Stimulated activated naive B cell treated with anti-CD40 and anti-IgM and Interleukin-4, amounts not matched to agents 10 μg/mL and 1 μg/mL and 100 μg/mL, for 72 hours (primary cell): Measurements from ENCODE around the gene CAPSL.
A peak's percentile ranks its signal among the peaks of the same experiment; 100 is the strongest.
"Not testable (repeated sequence)": the region's sequence is repeated elsewhere in the genome, so short reads cannot be mapped to it uniquely, and the experiment has no call there.

ENCODE experiments used
- ATAC-seq, 2 donors: fragments of 150-1000 bp; cut with Tn5 transposase; replicated peaks; 2 replicates each; pipeline ENCODE4 v1.10.0; 2021; ENCODE audit warnings: moderate library complexity in 1 of 2
- DNase-seq: peaks from one replicate; pipeline ENCODE4 v3.0.0; 2021
- H3K27ac Mint-ChIP-seq: one replicate; pipeline ENCODE4 v1.8.0; 2022; ENCODE audit warnings: mild to moderate bottlenecking, mixed read lengths
- H3K27me3 Mint-ChIP-seq, 2 donors: one replicate each; pipeline ENCODE4 v1.8.0; 2022; ENCODE audit warnings: mixed read lengths in 2 of 2
- H3K36me3 Mint-ChIP-seq, 2 donors: one replicate each; pipeline ENCODE4 v1.8.0; 2022; ENCODE audit warnings: mixed read lengths in 2 of 2, mild to moderate bottlenecking in 1 of 2
- H3K4me1 Mint-ChIP-seq, 2 donors: one replicate each; pipeline ENCODE4 v1.8.0; 2022; ENCODE audit warnings: mixed read lengths in 2 of 2, mild to moderate bottlenecking in 1 of 2
- H3K4me3 Mint-ChIP-seq, 2 donors: one replicate each; pipeline ENCODE4 v1.8.0; 2022; ENCODE audit warnings: mild to moderate bottlenecking in 2 of 2, mixed read lengths in 2 of 2, moderate library complexity in 1 of 2
- H3K9me3 Mint-ChIP-seq, 2 donors: one replicate each; pipeline ENCODE4 v1.8.0; 2022; ENCODE audit warnings: mixed read lengths in 2 of 2, mild to moderate bottlenecking in 1 of 2

The CAPSL gene

GRCh38 chr5:35898952-35899660 lies 39.3 kb downstream of the CAPSL start:
- Mint-ChIP-seq H3K4me1 (peaks cover 6 to 49% of the 10 kb centered on the region in 2 donors), H3K27ac (no peak overlapping the region), H3K36me3 (no peaks in the 10 kb centered on the region), H3K9me3 (no peaks in the 10 kb centered on the region), H3K4me3 (no peak overlapping the region), H3K27me3 (no peaks in the 10 kb centered on the region)
- DNase-seq (no peak), ATAC-seq (no peak)

- H3K36me3 Mint-ChIP-seq: no peaks in the 10 kb centered on the region
- H3K9me3 Mint-ChIP-seq: peaks cover 0 to 1% of the 10 kb centered on the region in 2 donors
- H3K27ac Mint-ChIP-seq: no peak overlapping the region
- H3K4me3 Mint-ChIP-seq: no peak overlapping the region
- no peak for DNase-seq
- H3K27me3 Mint-ChIP-seq: no peaks in the 10 kb centered on the region
- H3K4me1 Mint-ChIP-seq: peaks cover 0 to 5% of the 10 kb centered on the region in 2 donors
- ATAC-seq: peak in 1 of 2 donors; percentile 45
These were observed 44.3 kb downstream of the CAPSL start for GRCh38 chr5:35894131-35894530.

GRCh38 chr5:35892799-35893198 lies 45.6 kb downstream of the CAPSL start:
- H3K9me3 Mint-ChIP-seq, H3K4me1 Mint-ChIP-seq, H3K36me3 Mint-ChIP-seq, H3K4me3 Mint-ChIP-seq, H3K27ac Mint-ChIP-seq, H3K27me3 Mint-ChIP-seq, ATAC-seq, DNase-seq: not testable (repeated sequence)

- ATAC-seq: no peak
- H3K4me1 Mint-ChIP-seq: no peaks in the 10 kb centered on the region
- peaks cover 0 to 1% of the 10 kb centered on the region in 2 donors for H3K9me3 Mint-ChIP-seq
These were observed 48.1 kb downstream of the CAPSL start for GRCh38 chr5:35890021-35891020.

GRCh38 chr5:35887321-35888100 lies 50.9 kb downstream of the CAPSL start:
- no peaks in the 10 kb centered on the region for H3K27me3 Mint-ChIP-seq
- ATAC-seq: no peak
- H3K4me1 Mint-ChIP-seq: peaks cover 12 to 21% of the 10 kb centered on the region in 2 donors
- DNase-seq: no peak
- H3K9me3 Mint-ChIP-seq: no peaks in the 10 kb centered on the region
- H3K4me3 Mint-ChIP-seq: no peak overlapping the region
- no peaks in the 10 kb centered on the region for H3K36me3 Mint-ChIP-seq
- no peak overlapping the region for H3K27ac Mint-ChIP-seq

More at GRCh38 chr5:35890021-35891020, 48.1 kb downstream of the CAPSL start:
- no peak overlapping the region for H3K4me3 Mint-ChIP-seq
- DNase-seq: no peak
- no peaks in the 10 kb centered on the region for H3K27me3 Mint-ChIP-seq
- no peak overlapping the region for H3K27ac Mint-ChIP-seq
- no peaks in the 10 kb centered on the region for H3K36me3 Mint-ChIP-seq

- H3K4me3 Mint-ChIP-seq: no peak overlapping the region
- peaks cover 13 to 21% of the 10 kb centered on the region in 2 donors for H3K4me1 Mint-ChIP-seq
- H3K27ac Mint-ChIP-seq: no peak overlapping the region
- no peak for ATAC-seq
- no peaks in the 10 kb centered on the region for H3K27me3 Mint-ChIP-seq
- DNase-seq: no peak
- H3K9me3 Mint-ChIP-seq: no peaks in the 10 kb centered on the region
- H3K36me3 Mint-ChIP-seq: no peaks in the 10 kb centered on the region
These were observed 52.0 kb downstream of the CAPSL start for GRCh38 chr5:35886381-35886780.

- Mint-ChIP-seq H3K36me3 (no peaks in the 10 kb centered on the region), H3K27ac (no peak overlapping the region), H3K9me3 (peaks cover 1 to 6% of the 10 kb centered on the region in 2 donors), H3K4me3 (no peak overlapping the region), H3K4me1 (peaks cover 16 to 27% of the 10 kb centered on the region in 2 donors), H3K27me3 (no peaks in the 10 kb centered on the region)
- DNase-seq (no peak), ATAC-seq (peak; percentile 11 to 38)
These were observed 53.6 kb downstream of the CAPSL start for GRCh38 chr5:35884773-35885172.

- peak; percentile 91 to 95 for ATAC-seq
- Mint-ChIP-seq H3K4me3 (peak overlapping the region; percentile 4 to 18), H3K27ac (no peak overlapping the region), H3K9me3 (peaks cover 1 to 6% of the 10 kb centered on the region in 2 donors), H3K36me3 (no peaks in the 10 kb centered on the region), H3K27me3 (no peaks in the 10 kb centered on the region), H3K4me1 (peaks cover 16 to 27% of the 10 kb centered on the region in 2 donors)
- DNase-seq: peak; percentile 11
These were observed 54.1 kb downstream of the CAPSL start for GRCh38 chr5:35884191-35884769.

- Mint-ChIP-seq H3K36me3 (peaks cover 5 to 11% of the 10 kb centered on the region in 2 donors), H3K9me3 (peaks cover 1 to 6% of the 10 kb centered on the region in 2 donors), H3K4me3 (no peak overlapping the region), H3K27ac (no peak overlapping the region), H3K4me1 (peaks cover 26 to 41% of the 10 kb centered on the region in 2 donors), H3K27me3 (no peaks in the 10 kb centered on the region)
- no peak for ATAC-seq
- DNase-seq: no peak
These were observed 56.7 kb downstream of the CAPSL start for GRCh38 chr5:35881758-35882157.

GRCh38 chr5:35880156-35880555 lies 58.3 kb downstream of the CAPSL start:
- ATAC-seq (no peak), DNase-seq (no peak)
- peaks cover 10 to 15% of the 10 kb centered on the region in 2 donors for H3K36me3 Mint-ChIP-seq
- peaks cover 32 to 51% of the 10 kb centered on the region in 2 donors for H3K4me1 Mint-ChIP-seq
- H3K27me3 Mint-ChIP-seq: no peaks in the 10 kb centered on the region
- no peak overlapping the region for H3K4me3 Mint-ChIP-seq
- H3K9me3 Mint-ChIP-seq: peaks cover 1 to 6% of the 10 kb centered on the region in 2 donors
- no peak overlapping the region for H3K27ac Mint-ChIP-seq

GRCh38 chr5:35879649-35880048 lies 58.8 kb downstream of the CAPSL start:
- H3K4me1 Mint-ChIP-seq: peaks cover 32 to 49% of the 10 kb centered on the region in 2 donors
- H3K27me3 Mint-ChIP-seq: no peaks in the 10 kb centered on the region
- peaks cover 13 to 15% of the 10 kb centered on the region in 2 donors for H3K36me3 Mint-ChIP-seq
- H3K27ac Mint-ChIP-seq: no peak overlapping the region
- DNase-seq: no peak
- H3K4me3 Mint-ChIP-seq: no peak overlapping the region
- no peak for ATAC-seq
- peaks cover 1 to 6% of the 10 kb centered on the region in 2 donors for H3K9me3 Mint-ChIP-seq

GRCh38 chr5:35879096-35879495 lies 59.3 kb downstream of the CAPSL start:
- Mint-ChIP-seq H3K4me3 (no peak overlapping the region), H3K4me1 (peaks cover 28 to 44% of the 10 kb centered on the region in 2 donors), H3K36me3 (peaks cover 13 to 15% of the 10 kb centered on the region in 2 donors), H3K27me3 (no peaks in the 10 kb centered on the region), H3K9me3 (peaks cover 1 to 6% of the 10 kb centered on the region in 2 donors), H3K27ac (no peak overlapping the region)
- no peak for DNase-seq
- no peak for ATAC-seq

- H3K27ac Mint-ChIP-seq: peak overlapping the region; percentile 40
- ATAC-seq (no peak), DNase-seq (no peak)
- H3K4me1 Mint-ChIP-seq: peaks cover 22 to 34% of the 10 kb centered on the region in 2 donors
- H3K27me3 Mint-ChIP-seq: no peaks in the 10 kb centered on the region
- no peak overlapping the region for H3K4me3 Mint-ChIP-seq
- peaks cover 1 to 6% of the 10 kb centered on the region in 2 donors for H3K9me3 Mint-ChIP-seq
- H3K36me3 Mint-ChIP-seq: peaks cover 13 to 15% of the 10 kb centered on the region in 2 donors
These were observed 60.3 kb downstream of the CAPSL start for GRCh38 chr5:35878079-35878478.
